ENCODE data around the gene RDX.
"Not testable (repeated sequence)": the region's sequence is repeated elsewhere in the genome, so short reads cannot be mapped to it uniquely, and the experiment has no call there.

Gene RDX

DNA sequence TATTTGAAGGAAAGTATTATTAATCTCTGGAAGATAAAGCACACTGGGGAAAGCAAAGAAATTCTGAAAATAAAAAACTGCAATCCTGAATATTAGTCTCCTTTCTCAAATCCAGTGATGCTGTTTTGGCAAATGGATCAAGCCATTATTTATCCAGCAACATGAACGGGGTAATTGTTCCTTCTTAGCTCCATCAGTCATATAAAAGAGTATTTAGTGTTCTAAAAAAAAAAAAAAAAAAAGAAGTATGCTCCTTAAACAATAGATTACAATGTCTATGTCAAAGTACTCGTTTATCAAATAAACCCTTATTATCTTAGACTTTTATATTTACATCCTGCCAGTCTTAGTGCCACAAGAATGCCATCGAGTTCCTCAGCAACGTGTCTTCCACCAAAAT lies 1.3 kb downstream of the RDX start:
- Histone ChIP-seq H3K9me3 (ENCODE audit: control insufficient read depth, low read length) (no peaks in the 10 kb centered on the region), H3K27me3 (ENCODE audit: control insufficient read depth, insufficient read depth, low read length, poor library complexity, severe bottlenecking) (no peaks in the 10 kb centered on the region), H3K27ac (ENCODE audit: insufficient read depth, low read depth, low read length, poor library complexity, severe bottlenecking) (no peak overlapping the region), H3K4me3 (ENCODE audit: insufficient read depth, low read depth, low read length) (peak overlapping the region; percentile 84), H3K4me1 (ENCODE audit: control insufficient read depth, insufficient read depth, low read length) (peaks cover 4% of the 10 kb centered on the region), H3K36me3 (ENCODE audit: control insufficient read depth, insufficient read depth, low read length) (no peaks in the 10 kb centered on the region)
- 23 to 29% methylated on average over 1 to 2 of the region's 4 CpGs for WGBS, 2 experiments

DNA sequence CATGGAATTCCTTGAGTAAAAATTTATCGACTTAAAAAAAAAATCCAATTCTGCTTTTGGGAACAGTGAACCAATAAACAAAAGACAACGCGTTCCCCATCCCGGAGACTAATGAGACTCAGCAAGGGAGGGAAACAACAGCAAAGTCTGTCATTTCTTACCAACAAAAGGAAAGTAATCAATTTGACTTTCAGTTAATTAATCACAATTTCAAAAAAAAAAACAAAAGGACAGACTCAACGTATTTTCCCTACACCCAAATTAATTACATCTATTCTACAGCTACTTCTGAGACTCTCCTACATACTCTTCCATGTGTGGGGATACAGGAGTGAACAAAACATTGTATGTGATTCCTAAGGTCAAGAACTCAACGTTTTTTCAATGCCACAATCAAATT lies 1.9 kb downstream of the RDX start:
- Histone ChIP-seq H3K9me3 (ENCODE audit: control insufficient read depth, low read length) (no peaks in the 10 kb centered on the region), H3K27ac (ENCODE audit: insufficient read depth, low read depth, low read length, poor library complexity, severe bottlenecking) (no peak overlapping the region), H3K36me3 (ENCODE audit: control insufficient read depth, insufficient read depth, low read length) (no peaks in the 10 kb centered on the region), H3K4me3 (ENCODE audit: insufficient read depth, low read depth, low read length) (peak overlapping the region; percentile 84), H3K4me1 (ENCODE audit: control insufficient read depth, insufficient read depth, low read length) (peaks cover 4% of the 10 kb centered on the region), H3K27me3 (ENCODE audit: control insufficient read depth, insufficient read depth, low read length, poor library complexity, severe bottlenecking) (no peaks in the 10 kb centered on the region)
- 37 to 49% methylated on average over 6 of the region's 6 CpGs for WGBS, 2 experiments

DNA sequence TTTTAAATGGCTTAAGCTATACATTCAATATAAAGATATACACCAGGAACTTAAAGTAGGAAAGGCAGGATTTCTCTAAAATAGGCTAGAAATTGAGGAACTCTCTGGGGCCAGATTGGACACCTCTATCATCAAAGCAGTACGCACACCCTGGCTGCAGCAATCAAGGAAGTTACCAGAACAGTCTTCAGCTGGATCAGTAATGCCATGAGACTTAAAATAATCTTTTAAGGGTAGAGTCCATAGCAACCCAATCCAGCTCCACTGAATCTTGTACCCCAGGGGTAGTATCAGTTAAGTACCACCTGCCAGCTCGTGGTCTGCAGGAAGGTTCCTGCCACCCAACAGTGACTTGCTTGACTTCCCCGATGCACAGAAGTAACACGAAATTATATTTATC lies 3.0 kb downstream of the RDX start:
- WGBS, 2 experiments, result 87 to 89% methylated on average over 4 of the region's 4 CpGs
- Histone ChIP-seq H3K36me3 (ENCODE audit: control insufficient read depth, insufficient read depth, low read length) (no peaks in the 10 kb centered on the region), H3K27ac (ENCODE audit: insufficient read depth, low read depth, low read length, poor library complexity, severe bottlenecking) (no peak overlapping the region), H3K4me1 (ENCODE audit: control insufficient read depth, insufficient read depth, low read length) (peaks cover 4% of the 10 kb centered on the region), H3K9me3 (ENCODE audit: control insufficient read depth, low read length) (no peaks in the 10 kb centered on the region), H3K27me3 (ENCODE audit: control insufficient read depth, insufficient read depth, low read length, poor library complexity, severe bottlenecking) (no peaks in the 10 kb centered on the region), H3K4me3 (ENCODE audit: insufficient read depth, low read depth, low read length) (no peak overlapping the region)

- H3K9me3 ChIP-seq (ENCODE audit: control insufficient read depth, low read length); H3K4me1 ChIP-seq (ENCODE audit: control insufficient read depth, insufficient read depth, low read length); H3K27ac ChIP-seq (ENCODE audit: insufficient read depth, low read depth, low read length, poor library complexity, severe bottlenecking); H3K27me3 ChIP-seq (ENCODE audit: control insufficient read depth, insufficient read depth, low read length, poor library complexity, severe bottlenecking); H3K36me3 ChIP-seq (ENCODE audit: control insufficient read depth, insufficient read depth, low read length); H3K4me3 ChIP-seq (ENCODE audit: insufficient read depth, low read depth, low read length): not testable (repeated sequence)
- WGBS, 2 experiments, result 94 to 97% methylated on average over 4 of the region's 4 CpGs
Measured at GRCh38 chr11:110292146-110292545, 4.3 kb downstream of the RDX start.

- H3K27me3 ChIP-seq (ENCODE audit: control insufficient read depth, insufficient read depth, low read length, poor library complexity, severe bottlenecking), result no peaks in the 10 kb centered on the region
- H3K4me1 ChIP-seq (ENCODE audit: control insufficient read depth, insufficient read depth, low read length), result peaks cover 4% of the 10 kb centered on the region
- WGBS, 2 experiments, result 97 to 98% methylated on average over 7 of the region's 7 CpGs
- H3K9me3 ChIP-seq (ENCODE audit: control insufficient read depth, low read length), result no peaks in the 10 kb centered on the region
- H3K36me3 ChIP-seq (ENCODE audit: control insufficient read depth, insufficient read depth, low read length), result no peaks in the 10 kb centered on the region
- no peak overlapping the region for H3K4me3 ChIP-seq (ENCODE audit: insufficient read depth, low read depth, low read length)
- H3K27ac ChIP-seq (ENCODE audit: insufficient read depth, low read depth, low read length, poor library complexity, severe bottlenecking), result no peak overlapping the region
Measured at GRCh38 chr11:110290591-110291334, 5.7 kb downstream of the RDX start.

DNA sequence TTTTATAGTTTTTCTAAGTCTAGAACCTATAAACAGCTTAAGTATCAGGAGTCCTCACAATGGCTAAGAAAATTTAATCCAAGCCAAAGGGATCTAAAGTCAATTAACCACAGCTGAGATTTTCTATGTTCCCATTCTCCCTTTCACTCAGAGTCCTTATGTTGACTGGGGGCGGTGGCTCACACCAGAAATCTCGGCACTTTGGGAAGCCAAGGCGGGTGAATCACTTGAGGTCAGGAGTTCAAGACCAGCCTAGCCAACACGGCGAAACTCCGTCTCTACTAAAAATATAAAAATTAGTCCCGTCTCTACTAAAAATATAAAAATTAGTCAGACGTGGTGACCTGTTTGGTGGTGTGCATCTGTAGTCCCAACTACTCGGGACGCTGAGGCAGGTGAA lies 6.9 kb downstream of the RDX start:
- H3K27ac ChIP-seq (ENCODE audit: insufficient read depth, low read depth, low read length, poor library complexity, severe bottlenecking), result no peak overlapping the region
- H3K36me3 ChIP-seq (ENCODE audit: control insufficient read depth, insufficient read depth, low read length), result no peaks in the 10 kb centered on the region
- peaks cover 4% of the 10 kb centered on the region for H3K4me1 ChIP-seq (ENCODE audit: control insufficient read depth, insufficient read depth, low read length)
- no peaks in the 10 kb centered on the region for H3K9me3 ChIP-seq (ENCODE audit: control insufficient read depth, low read length)
- WGBS, 2 experiments, result 90 to 94% methylated on average over 10 of the region's 10 CpGs
- no peaks in the 10 kb centered on the region for H3K27me3 ChIP-seq (ENCODE audit: control insufficient read depth, insufficient read depth, low read length, poor library complexity, severe bottlenecking)
- no peak overlapping the region for H3K4me3 ChIP-seq (ENCODE audit: insufficient read depth, low read depth, low read length)

DNA sequence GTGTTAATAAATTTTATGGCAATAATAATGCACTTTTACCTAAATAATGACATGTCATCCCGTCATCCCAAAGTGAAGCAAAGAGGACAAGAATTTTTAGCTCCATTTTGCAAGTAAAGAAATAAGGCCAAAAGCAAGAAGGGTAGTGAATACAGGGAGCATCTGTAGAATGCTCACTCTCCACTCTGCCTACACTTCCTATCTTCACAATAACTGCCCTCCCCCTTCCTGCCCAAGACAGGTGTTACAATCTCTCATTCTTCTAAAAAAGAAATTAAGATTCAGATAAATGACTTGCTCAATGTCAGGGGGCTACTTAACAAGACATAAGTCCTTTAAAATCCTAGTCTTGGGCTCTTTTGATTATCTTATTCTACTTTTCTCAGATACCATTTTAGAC lies 8.9 kb downstream of the RDX start:
- H3K4me3 ChIP-seq (ENCODE audit: insufficient read depth, low read depth, low read length), result no peak overlapping the region
- H3K4me1 ChIP-seq (ENCODE audit: control insufficient read depth, insufficient read depth, low read length), result no peaks in the 10 kb centered on the region
- no peaks in the 10 kb centered on the region for H3K9me3 ChIP-seq (ENCODE audit: control insufficient read depth, low read length)
- H3K27ac ChIP-seq (ENCODE audit: insufficient read depth, low read depth, low read length, poor library complexity, severe bottlenecking), result no peak overlapping the region
- H3K36me3 ChIP-seq (ENCODE audit: control insufficient read depth, insufficient read depth, low read length), result no peaks in the 10 kb centered on the region
- no peaks in the 10 kb centered on the region for H3K27me3 ChIP-seq (ENCODE audit: control insufficient read depth, insufficient read depth, low read length, poor library complexity, severe bottlenecking)
- 100% methylated on average over 1 of the region's 1 CpG; no CpG with 5 or more reads in 1 of the 2 experiments for WGBS, 2 experiments

- H3K36me3 ChIP-seq (ENCODE audit: control insufficient read depth, insufficient read depth, low read length), result no peaks in the 10 kb centered on the region
- no peaks in the 10 kb centered on the region for H3K4me1 ChIP-seq (ENCODE audit: control insufficient read depth, insufficient read depth, low read length)
- no peaks in the 10 kb centered on the region for H3K9me3 ChIP-seq (ENCODE audit: control insufficient read depth, low read length)
- no peak overlapping the region for H3K27ac ChIP-seq (ENCODE audit: insufficient read depth, low read depth, low read length, poor library complexity, severe bottlenecking)
- 90 to 92% methylated on average over 4 of the region's 4 CpGs for WGBS, 2 experiments
- H3K27me3 ChIP-seq (ENCODE audit: control insufficient read depth, insufficient read depth, low read length, poor library complexity, severe bottlenecking), result no peaks in the 10 kb centered on the region
- H3K4me3 ChIP-seq (ENCODE audit: insufficient read depth, low read depth, low read length), result no peak overlapping the region
Measured at GRCh38 chr11:110286298-110287040, 9.9 kb downstream of the RDX start.

DNA sequence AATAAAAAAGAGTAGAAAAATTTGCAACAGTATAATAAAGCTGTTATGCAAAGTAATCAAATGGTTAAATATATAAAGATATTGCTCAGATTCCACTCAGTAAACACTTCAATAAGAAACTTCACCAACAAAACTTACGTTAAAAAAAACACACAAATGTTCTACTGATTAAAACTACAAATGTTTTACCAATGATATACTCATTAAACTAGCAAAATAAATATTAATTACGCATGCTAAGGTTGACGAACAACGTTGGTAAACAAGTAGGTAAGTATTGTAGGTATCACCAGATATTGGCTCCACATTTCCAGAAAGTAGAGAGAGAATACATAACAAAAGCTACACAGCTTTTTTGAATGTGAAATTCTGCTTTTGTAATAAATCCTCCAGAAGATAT lies 12.6 kb downstream of the RDX start:
- H3K27ac ChIP-seq (ENCODE audit: insufficient read depth, low read depth, low read length, poor library complexity, severe bottlenecking), result no peak overlapping the region
- no peaks in the 10 kb centered on the region for H3K27me3 ChIP-seq (ENCODE audit: control insufficient read depth, insufficient read depth, low read length, poor library complexity, severe bottlenecking)
- no peaks in the 10 kb centered on the region for H3K9me3 ChIP-seq (ENCODE audit: control insufficient read depth, low read length)
- 90 to 98% methylated on average over 1 to 4 of the region's 4 CpGs for WGBS, 2 experiments
- H3K36me3 ChIP-seq (ENCODE audit: control insufficient read depth, insufficient read depth, low read length), result no peaks in the 10 kb centered on the region
- H3K4me1 ChIP-seq (ENCODE audit: control insufficient read depth, insufficient read depth, low read length), result no peaks in the 10 kb centered on the region
- no peak overlapping the region for H3K4me3 ChIP-seq (ENCODE audit: insufficient read depth, low read depth, low read length)

DNA sequence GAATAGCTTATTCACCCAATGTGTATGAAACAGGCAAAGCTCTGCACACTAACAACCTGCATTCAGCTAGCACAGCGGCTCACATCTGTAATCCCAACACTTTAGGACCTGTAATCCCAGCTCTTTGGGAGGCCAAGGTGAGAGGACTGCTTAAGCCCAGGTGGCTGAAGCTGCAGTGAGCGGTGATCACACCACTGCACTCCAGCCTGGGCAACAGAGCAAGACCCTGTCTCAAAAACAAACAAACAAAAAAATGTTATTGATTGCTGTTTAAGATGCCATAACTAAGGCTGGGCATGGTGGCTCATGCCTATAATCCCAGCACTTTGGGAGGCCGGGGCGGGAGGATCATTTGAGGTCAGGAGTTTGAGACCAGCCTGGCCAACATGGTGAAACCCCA lies 15.8 kb downstream of the RDX start:
- H3K27me3 ChIP-seq (ENCODE audit: control insufficient read depth, insufficient read depth, low read length, poor library complexity, severe bottlenecking); H3K27ac ChIP-seq (ENCODE audit: insufficient read depth, low read depth, low read length, poor library complexity, severe bottlenecking); H3K4me1 ChIP-seq (ENCODE audit: control insufficient read depth, insufficient read depth, low read length); H3K9me3 ChIP-seq (ENCODE audit: control insufficient read depth, low read length); H3K4me3 ChIP-seq (ENCODE audit: insufficient read depth, low read depth, low read length); H3K36me3 ChIP-seq (ENCODE audit: control insufficient read depth, insufficient read depth, low read length): not testable (repeated sequence)
- WGBS, 2 experiments, result 92 to 94% methylated on average over 4 of the region's 4 CpGs

Measured in ectodermal cell (in vitro differentiated cells).